ENCODE results near the gene SMAD2. TPM values are rescaled to one million over a fixed set of nuclear protein-coding genes. Genes with fewer than 3 reads are reported as not detected.

SMAD2 gene
- total RNA-seq, 1 experiment from 2014 or later: 167 TPM

DNA sequence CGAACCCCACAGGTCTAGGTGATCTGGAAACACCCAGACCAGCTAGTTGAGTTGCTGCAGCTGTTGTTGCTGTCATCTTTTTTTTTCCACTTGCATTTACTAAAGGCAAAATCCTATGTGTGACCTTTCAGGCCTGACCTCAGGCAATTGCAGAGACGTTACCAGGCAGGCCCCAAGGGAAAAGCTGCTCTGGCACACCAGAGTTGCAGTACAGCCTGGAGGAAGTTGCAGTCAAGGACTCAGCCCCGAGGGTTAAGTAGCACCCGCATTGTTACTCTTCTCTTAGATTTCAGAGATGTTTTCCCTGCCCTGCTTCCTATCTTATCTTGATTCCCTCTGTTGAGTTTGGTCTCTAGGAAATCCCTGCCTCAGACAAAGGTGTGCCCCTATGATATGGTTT, 45.2 kb upstream of the SMAD2 start:
- Mint-ChIP-seq H3K4me3 (ENCODE audit: unreplicated experiment) (no peak overlapping the region), H3K36me3 (ENCODE audit: insufficient read depth, unreplicated experiment) (no peaks in the 10 kb centered on the region), H3K9me3 (ENCODE audit: unreplicated experiment) (no peaks in the 10 kb centered on the region), H3K27me3 (ENCODE audit: insufficient read depth, unreplicated experiment) (peaks cover 23% of the 10 kb centered on the region), H3K27ac (ENCODE audit: low read depth, unreplicated experiment) (no peak overlapping the region), H3K4me1 (ENCODE audit: insufficient read depth, unreplicated experiment) (no peaks in the 10 kb centered on the region)
- intact Hi-C loops (cut with micrococcal nuclease): no loop called here
- DNase-seq (ENCODE audit: unreplicated experiment): no peak
- POLR2A ChIA-PET: no interaction called here
- CTCF ChIA-PET: interaction anchor here (1.5 kb wide), 1 partner anchor 22 kb away, joined by 6 read pairs; no protein-coding TSS in a partner anchor
- no peak for TF ChIP-seq CTCF (IDR thresholded peaks at IDR 0.05; ENCODE audit: unreplicated experiment)
- no TSS peak for BruUV-seq (replicated peaks)

DNA sequence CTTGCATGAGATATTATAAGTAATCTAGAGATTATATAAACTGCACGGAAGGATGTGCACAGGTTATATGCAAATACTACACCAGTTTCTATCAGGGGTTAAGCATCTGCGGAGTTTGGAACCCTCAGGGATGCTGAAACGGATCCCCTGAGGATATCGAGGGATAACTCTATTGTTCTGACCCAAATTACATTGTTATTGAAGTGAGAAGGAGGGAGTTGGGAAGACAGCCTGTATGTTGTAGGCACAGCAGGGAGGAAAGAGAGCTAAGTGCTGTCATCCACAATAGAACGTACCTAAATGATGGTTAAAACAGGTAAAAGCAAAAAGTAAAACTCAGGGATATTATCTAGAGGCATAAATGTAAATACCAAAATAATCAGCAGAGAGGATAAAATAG, 44.6 kb upstream of the SMAD2 start:
- POLR2A ChIA-PET: interaction anchor here (0.5 kb wide), 1 partner anchor 1826 kb away, joined by 3 read pairs; no protein-coding TSS in a partner anchor
- H3K4me3 Mint-ChIP-seq (ENCODE audit: unreplicated experiment): no peak overlapping the region
- BruUV-seq (replicated peaks): no TSS peak
- intact Hi-C loops (cut with micrococcal nuclease): no loop called here
- no peak for TF ChIP-seq CTCF (IDR thresholded peaks at IDR 0.05; ENCODE audit: unreplicated experiment)
- DNase-seq (ENCODE audit: unreplicated experiment): no peak
- H3K27ac Mint-ChIP-seq (ENCODE audit: low read depth, unreplicated experiment): no peak overlapping the region
- no peaks in the 10 kb centered on the region for H3K9me3 Mint-ChIP-seq (ENCODE audit: unreplicated experiment)
- CTCF ChIA-PET: interaction anchor here (0.7 to 1.5 kb wide), 2 partner anchors 23 to 1460 kb away, joined by 3 to 6 read pairs; no protein-coding TSS in a partner anchor
- H3K4me1 Mint-ChIP-seq (ENCODE audit: insufficient read depth, unreplicated experiment): peaks cover 1% of the 10 kb centered on the region
- no peaks in the 10 kb centered on the region for H3K36me3 Mint-ChIP-seq (ENCODE audit: insufficient read depth, unreplicated experiment)
- peaks cover 23% of the 10 kb centered on the region for H3K27me3 Mint-ChIP-seq (ENCODE audit: insufficient read depth, unreplicated experiment)

DNA sequence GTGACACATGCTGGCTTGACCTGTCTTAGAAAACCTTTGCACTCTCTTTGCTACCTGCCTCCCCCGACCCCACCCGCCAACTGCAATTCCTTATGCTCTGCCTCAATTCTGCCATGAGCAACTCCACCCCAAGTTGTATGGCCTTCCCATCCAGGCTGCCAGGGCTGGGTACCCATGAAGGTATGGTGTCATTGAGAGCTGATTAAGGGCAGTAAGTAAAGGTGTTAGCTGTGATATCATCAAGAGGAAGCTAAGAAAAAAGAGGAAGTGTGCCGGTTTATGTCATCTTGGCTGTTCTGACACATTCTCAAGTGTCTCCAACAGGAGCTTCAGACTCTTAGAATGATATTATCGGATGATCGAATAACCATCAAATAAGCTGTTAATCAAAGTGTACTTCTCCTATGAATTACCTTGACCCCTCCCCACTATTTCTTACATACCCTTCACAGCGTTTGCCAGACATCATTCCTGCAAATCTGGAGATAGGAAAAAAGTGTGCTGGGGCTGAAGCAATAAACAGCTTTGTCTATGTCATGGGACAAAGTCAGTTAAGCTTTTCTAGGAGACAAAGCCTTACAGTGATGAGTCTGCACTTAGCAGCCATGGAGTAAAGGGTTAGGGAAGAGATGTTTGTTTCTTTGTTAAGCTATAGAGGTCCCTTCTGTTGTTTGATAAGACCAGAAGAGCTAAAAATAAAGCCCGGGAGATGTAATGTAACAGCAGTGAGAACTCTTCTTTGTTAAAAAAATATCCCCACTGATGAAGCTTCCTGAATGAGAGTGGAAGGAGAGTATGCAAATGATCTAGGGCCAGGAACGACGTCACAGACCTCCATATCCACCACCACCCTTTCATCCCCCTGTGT, 40.4 kb upstream of the SMAD2 start:
- no peaks in the 10 kb centered on the region for H3K36me3 Mint-ChIP-seq (ENCODE audit: insufficient read depth, unreplicated experiment)
- H3K4me3 Mint-ChIP-seq (ENCODE audit: unreplicated experiment): no peak overlapping the region
- CTCF ChIA-PET: interaction anchor here (0.7 to 1.6 kb wide), 3 partner anchors 15 to 138 kb away, joined by 3 to 5 read pairs (median 3); no protein-coding TSS in a partner anchor
- no TSS peak for BruUV-seq (replicated peaks)
- H3K4me1 Mint-ChIP-seq (ENCODE audit: insufficient read depth, unreplicated experiment): peaks cover 6% of the 10 kb centered on the region
- intact Hi-C loops (cut with micrococcal nuclease): no loop called here
- H3K9me3 Mint-ChIP-seq (ENCODE audit: unreplicated experiment): no peaks in the 10 kb centered on the region
- POLR2A ChIA-PET: no interaction called here
- TF ChIP-seq CTCF (IDR thresholded peaks at IDR 0.05; ENCODE audit: unreplicated experiment): no peak
- no peak overlapping the region for H3K27ac Mint-ChIP-seq (ENCODE audit: low read depth, unreplicated experiment)
- DNase-seq (ENCODE audit: unreplicated experiment): no peak
- peaks cover 23% of the 10 kb centered on the region for H3K27me3 Mint-ChIP-seq (ENCODE audit: insufficient read depth, unreplicated experiment)

- peaks cover 23% of the 10 kb centered on the region for H3K27me3 Mint-ChIP-seq (ENCODE audit: insufficient read depth, unreplicated experiment)
- H3K36me3 Mint-ChIP-seq (ENCODE audit: insufficient read depth, unreplicated experiment): no peaks in the 10 kb centered on the region
- H3K4me1 Mint-ChIP-seq (ENCODE audit: insufficient read depth, unreplicated experiment): peaks cover 6% of the 10 kb centered on the region
- peak; percentile 64 for DNase-seq (ENCODE audit: unreplicated experiment)
- CTCF ChIA-PET: interaction anchor here (1.6 kb wide), 1 partner anchor 38 kb away, joined by 3 read pairs; no protein-coding TSS in a partner anchor
- BruUV-seq (replicated peaks): no TSS peak
- POLR2A ChIA-PET: no interaction called here
- H3K27ac Mint-ChIP-seq (ENCODE audit: low read depth, unreplicated experiment): no peak overlapping the region
- TF ChIP-seq CTCF (IDR thresholded peaks at IDR 0.05; ENCODE audit: unreplicated experiment): no peak
- no peaks in the 10 kb centered on the region for H3K9me3 Mint-ChIP-seq (ENCODE audit: unreplicated experiment)
- no peak overlapping the region for H3K4me3 Mint-ChIP-seq (ENCODE audit: unreplicated experiment)
- intact Hi-C loops (cut with micrococcal nuclease): no loop called here
These were observed 39.4 kb upstream of the SMAD2 start for GRCh38 chr18:47969816-47970215.
